Liver (tissue), 3 donors: ENCODE measurements around the gene NBEA.

Experiments
- CTCF ChIP-seq: fragments of 150-350 bp; IDR thresholded peaks from 2 replicates; pipeline ENCODE4 v1.5.1; 2017; ENCODE audit warnings: improper control_type of control experiment, low read depth, low read length; ENCODE audit not compliant: missing input control
- EGR1 ChIP-seq, 2 donors: IDR thresholded peaks; 2 replicates each; pipeline ENCODE4 v1.6.1; 2016 to 2018; ENCODE audit warnings: antibody characterized with exemption in 2 of 2, low read depth in 2 of 2
- GABPA ChIP-seq, 2 donors: IDR thresholded peaks in 1 of 2; conservative IDR thresholded peaks in 1 of 2; 2 replicates each; pipeline ENCODE4 v1.6.1; 2016; ENCODE audit warnings: antibody characterized with exemption in 2 of 2, mild to moderate bottlenecking in 1 of 2, moderate library complexity in 1 of 2
- HNF4G ChIP-seq: IDR thresholded peaks from 2 replicates; pipeline ENCODE4 v1.6.1; 2016; ENCODE audit warnings: antibody characterized with exemption
- JUND ChIP-seq, 2 donors: IDR thresholded peaks; 2 replicates each; pipeline ENCODE4 v1.6.1; 2016; ENCODE audit warnings: antibody characterized with exemption in 2 of 2
- NR2F2 ChIP-seq: IDR thresholded peaks from 2 replicates; pipeline ENCODE4 v1.6.1; 2016; ENCODE audit warnings: antibody characterized with exemption
- SP1 ChIP-seq: IDR thresholded peaks from 2 replicates; pipeline ENCODE4 v1.6.1; 2018; ENCODE audit warnings: antibody characterized with exemption, mild to moderate bottlenecking
- TAF1 ChIP-seq: conservative IDR thresholded peaks from 2 replicates; pipeline ENCODE4 v1.6.1; 2016; ENCODE audit warnings: antibody characterized with exemption, mild to moderate bottlenecking
- YY1 ChIP-seq: IDR thresholded peaks from 2 replicates; pipeline ENCODE4 v1.6.1; 2016; ENCODE audit warnings: antibody characterized with exemption, mild to moderate bottlenecking
- ZBTB33 ChIP-seq: IDR thresholded peaks from 2 replicates; pipeline ENCODE4 v1.6.1; 2016; ENCODE audit warnings: antibody characterized with exemption
- TF ChIP-seq, protein P1 (sequence below): IDR thresholded peaks from 2 replicates; pipeline ENCODE4 v1.6.1; 2016; ENCODE audit warnings: antibody characterized with exemption
- TF ChIP-seq, protein P2 (sequence below): IDR thresholded peaks from 2 replicates; pipeline ENCODE4 v1.6.1; 2016; ENCODE audit warnings: antibody characterized with exemption
- donor health status: healthy.
- donor health status: healthy.

DNA sequence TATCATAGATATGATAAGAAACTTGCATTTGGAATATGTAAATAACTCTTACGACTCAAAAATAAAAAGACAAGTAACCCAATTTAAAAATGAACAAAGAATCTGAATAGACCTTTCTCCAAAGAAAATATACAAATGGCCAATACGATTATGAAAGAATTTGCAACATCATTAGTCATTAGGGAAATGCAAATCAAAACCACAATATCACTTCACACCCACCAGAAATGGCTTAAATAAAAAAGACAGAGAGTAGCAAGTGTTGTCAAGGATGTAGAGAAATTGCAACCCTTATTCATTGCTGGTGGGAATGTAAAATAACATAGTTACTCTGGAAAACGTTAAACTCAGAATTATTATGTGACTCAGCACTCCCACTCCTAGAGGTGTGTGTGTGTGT, 761.0 kb downstream of the NBEA start:
- TF ChIP-seq TAF1 = no peak
- no peak for TF ChIP-seq CTCF
- TF ChIP-seq NR2F2 = no peak
- no peak for TF ChIP-seq EGR1 (IDR thresholded peaks at IDR 0.05; ENCODE audit: low read depth in 2 of 2)
- no peak for TF ChIP-seq ZBTB33
- TF ChIP-seq YY1 = no peak
- TF ChIP-seq, protein P1, sequence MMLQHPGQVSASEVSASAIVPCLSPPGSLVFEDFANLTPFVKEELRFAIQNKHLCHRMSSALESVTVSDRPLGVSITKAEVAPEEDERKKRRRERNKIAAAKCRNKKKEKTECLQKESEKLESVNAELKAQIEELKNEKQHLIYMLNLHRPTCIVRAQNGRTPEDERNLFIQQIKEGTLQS = no peak
- TF ChIP-seq GABPA (IDR thresholded peaks at IDR 0.05 in 1 of 2, conservative IDR thresholded peaks at IDR 0.05 in 1 of 2) = no peak
- TF ChIP-seq, protein P2, sequence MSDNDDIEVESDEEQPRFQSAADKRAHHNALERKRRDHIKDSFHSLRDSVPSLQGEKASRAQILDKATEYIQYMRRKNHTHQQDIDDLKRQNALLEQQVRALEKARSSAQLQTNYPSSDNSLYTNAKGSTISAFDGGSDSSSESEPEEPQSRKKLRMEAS = no peak
- TF ChIP-seq JUND (IDR thresholded peaks at IDR 0.05) = no peak
- no peak for TF ChIP-seq SP1
- TF ChIP-seq HNF4G = no peak
